SKM-1 (cell line): ENCODE measurements around the gene CASKIN1.
"Not testable (repeated sequence)": the region's sequence is repeated elsewhere in the genome, so short reads cannot be mapped to it uniquely, and the experiment has no call there.

Source experiments
- DNase-seq: peaks from one replicate; lab custom pipeline; 2025; ENCODE audit not compliant: unreplicated experiment; lab: John Stamatoyannopoulos, UW

CASKIN1 gene, protein sequence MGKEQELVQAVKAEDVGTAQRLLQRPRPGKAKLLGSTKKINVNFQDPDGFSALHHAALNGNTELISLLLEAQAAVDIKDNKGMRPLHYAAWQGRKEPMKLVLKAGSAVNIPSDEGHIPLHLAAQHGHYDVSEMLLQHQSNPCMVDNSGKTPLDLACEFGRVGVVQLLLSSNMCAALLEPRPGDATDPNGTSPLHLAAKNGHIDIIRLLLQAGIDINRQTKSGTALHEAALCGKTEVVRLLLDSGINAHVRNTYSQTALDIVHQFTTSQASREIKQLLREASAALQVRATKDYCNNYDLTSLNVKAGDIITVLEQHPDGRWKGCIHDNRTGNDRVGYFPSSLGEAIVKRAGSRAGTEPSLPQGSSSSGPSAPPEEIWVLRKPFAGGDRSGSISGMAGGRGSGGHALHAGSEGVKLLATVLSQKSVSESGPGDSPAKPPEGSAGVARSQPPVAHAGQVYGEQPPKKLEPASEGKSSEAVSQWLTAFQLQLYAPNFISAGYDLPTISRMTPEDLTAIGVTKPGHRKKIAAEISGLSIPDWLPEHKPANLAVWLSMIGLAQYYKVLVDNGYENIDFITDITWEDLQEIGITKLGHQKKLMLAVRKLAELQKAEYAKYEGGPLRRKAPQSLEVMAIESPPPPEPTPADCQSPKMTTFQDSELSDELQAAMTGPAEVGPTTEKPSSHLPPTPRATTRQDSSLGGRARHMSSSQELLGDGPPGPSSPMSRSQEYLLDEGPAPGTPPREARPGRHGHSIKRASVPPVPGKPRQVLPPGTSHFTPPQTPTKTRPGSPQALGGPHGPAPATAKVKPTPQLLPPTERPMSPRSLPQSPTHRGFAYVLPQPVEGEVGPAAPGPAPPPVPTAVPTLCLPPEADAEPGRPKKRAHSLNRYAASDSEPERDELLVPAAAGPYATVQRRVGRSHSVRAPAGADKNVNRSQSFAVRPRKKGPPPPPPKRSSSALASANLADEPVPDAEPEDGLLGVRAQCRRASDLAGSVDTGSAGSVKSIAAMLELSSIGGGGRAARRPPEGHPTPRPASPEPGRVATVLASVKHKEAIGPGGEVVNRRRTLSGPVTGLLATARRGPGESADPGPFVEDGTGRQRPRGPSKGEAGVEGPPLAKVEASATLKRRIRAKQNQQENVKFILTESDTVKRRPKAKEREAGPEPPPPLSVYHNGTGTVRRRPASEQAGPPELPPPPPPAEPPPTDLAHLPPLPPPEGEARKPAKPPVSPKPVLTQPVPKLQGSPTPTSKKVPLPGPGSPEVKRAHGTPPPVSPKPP (N-terminal part only)

GRCh38 chr16:2196162-2196980 is at the start of gene CASKIN1:
TSS of gene CASKIN1 (minus strand) at chr16:2196605. CDS start at chr16:2196432, 173 bp downstream.
- DNase-seq = no peak

- no peak for DNase-seq
Measured at GRCh38 chr16:2244926-2245795, 48.8 kb upstream of the CASKIN1 start.

DNA sequence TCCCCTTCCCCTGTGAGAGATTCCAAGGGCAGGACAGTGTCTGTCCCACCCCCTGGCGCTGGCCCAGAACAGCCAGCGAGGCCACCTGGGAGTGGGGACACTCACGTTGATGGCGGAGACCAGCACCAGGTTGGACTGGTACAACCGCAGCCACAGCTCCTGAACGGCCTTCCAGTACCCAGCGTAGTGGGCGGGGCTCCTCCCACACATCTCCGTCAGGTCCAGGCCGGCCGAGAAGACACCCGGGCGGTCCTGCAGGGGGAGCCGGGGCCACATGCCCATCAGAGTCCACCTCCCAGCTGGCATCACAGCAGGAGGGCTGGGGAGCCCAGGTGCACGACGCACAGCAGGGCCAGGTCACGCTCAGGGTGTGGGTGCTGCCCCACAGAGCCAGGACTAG is 47.9 kb upstream of the CASKIN1 start:
- no peak for DNase-seq

DNA sequence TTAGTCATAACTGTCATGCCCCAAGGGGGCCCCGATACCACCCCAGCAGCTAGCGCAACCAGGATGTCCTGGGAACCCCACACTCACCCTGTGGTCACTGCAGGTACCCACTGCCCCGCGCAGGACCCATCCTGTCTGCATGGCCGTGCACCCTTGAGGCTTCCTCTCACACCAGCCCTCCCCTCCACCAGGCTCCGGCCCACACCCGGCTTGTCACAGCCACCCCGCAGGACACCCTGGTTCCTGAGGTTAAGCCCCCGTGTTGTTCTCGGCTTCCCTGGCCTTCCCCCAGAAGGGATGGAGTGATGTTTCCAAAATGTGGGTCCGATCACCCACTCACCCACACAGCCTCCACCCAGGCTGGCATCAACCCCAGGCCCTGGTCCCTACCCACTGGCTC is 47.4 kb upstream of the CASKIN1 start:
- no peak for DNase-seq

GRCh38 chr16:2243031-2243528 is 46.7 kb upstream of the CASKIN1 start:
- no peak for DNase-seq

- DNase-seq = no peak
Measured at GRCh38 chr16:2242598-2242997, 46.2 kb upstream of the CASKIN1 start.

GRCh38 chr16:2240331-2240730 is 43.9 kb upstream of the CASKIN1 start:
- not testable (repeated sequence) for DNase-seq

DNA sequence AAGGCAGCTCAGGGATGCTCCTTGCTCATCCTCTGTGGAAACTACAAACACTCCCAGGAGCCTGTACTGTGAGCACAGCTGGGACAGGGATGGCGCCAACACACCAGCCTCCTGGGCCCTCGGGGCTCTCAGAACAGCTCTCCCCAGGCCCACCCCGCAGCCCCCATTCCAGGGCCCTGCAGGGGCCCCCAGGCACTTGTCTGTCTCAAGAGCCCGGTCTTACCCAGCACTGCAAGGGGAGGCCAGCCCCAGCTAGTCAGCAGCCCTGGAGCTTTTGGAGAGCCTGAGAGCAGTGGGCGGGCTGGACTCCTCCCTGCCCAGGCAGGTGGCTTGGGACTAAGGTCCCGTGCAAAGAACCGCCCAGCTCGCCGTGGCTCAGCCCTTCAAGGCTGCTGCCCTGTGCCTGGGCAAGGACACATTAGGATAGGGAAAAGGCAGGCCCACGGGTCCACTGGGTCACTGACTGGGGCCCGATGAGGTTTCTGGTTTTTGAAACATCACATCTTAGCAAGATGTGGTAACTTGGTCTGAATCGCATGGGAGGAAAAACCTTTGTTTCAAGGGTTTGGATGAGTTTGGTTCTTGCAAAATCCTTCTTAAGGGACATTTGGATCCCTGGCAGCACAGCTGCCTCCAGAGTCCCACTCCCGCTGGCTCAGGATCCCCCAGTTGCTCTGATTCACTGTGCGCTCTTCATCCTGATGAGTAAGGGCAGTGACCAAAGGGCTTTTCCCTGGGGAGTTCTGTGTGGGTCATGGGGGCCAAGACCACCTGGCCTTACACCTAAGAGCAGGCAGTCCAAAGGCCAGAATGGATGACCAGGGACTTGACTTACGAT is 42.7 kb upstream of the CASKIN1 start:
- DNase-seq = no peak

- DNase-seq = no peak
Measured at GRCh38 chr16:2238150-2238837, 41.9 kb upstream of the CASKIN1 start.

GRCh38 chr16:2237493-2238149 is 41.2 kb upstream of the CASKIN1 start:
- DNase-seq = no peak

- DNase-seq = no peak
Measured at GRCh38 chr16:2237102-2237482, 40.7 kb upstream of the CASKIN1 start.

- no peak for DNase-seq
Measured at GRCh38 chr16:2236337-2237101, 40.1 kb upstream of the CASKIN1 start, which contains the start of gene DNASE1L2. TSS of gene DNASE1L2 (plus strand) at chr16:2236444. CDS start at chr16:2236817, 373 bp downstream.

DNA sequence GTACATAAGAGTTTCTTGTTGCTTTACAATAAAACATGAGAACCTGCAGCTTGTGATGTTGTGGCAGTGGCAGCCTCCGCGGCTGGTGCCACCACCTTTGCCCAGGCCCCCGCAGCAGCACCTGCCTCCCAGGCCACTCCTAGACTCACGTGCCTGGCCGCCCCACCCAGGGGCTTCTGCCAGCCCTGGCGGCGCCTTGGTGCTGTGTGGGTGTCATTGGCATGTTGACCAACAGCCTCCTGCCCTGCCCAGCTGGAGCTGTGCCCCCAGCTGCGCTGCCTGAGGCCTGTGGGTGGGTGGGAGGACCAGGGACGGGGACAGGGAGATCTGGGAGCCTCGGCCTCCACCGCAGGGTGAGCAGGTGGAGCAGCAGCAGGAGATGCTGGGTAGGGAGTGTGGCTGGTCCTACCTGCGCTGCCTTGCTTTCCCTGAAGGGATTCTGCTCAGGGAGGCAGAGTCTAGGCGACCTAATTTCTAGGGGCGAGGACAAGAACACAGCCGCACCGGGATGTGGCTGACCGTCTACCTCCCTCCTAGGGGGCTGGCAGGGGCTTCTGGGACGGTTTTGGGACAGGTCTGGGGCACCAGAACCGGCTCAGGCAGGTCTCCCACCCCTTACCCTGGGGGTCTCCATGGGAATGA is 39.4 kb upstream of the CASKIN1 start:
- DNase-seq = no peak

DNA sequence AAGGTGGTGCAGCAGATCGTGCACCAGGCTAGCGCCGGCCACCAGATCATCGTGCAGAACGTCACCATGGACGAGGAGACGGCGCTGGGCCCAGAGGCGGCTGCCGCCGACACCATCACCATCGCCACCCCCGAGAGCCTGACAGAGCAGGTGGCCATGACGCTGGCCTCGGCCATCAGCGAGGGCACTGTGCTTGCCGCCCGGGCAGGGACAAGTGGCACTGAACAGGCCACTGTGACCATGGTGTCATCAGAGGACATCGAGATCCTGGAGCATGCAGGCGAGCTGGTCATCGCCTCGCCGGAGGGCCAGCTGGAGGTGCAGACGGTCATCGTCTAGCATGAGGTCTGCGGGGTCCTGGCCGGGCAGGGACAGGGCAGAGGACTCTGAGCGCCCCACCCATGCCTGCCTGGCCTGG is 38.8 kb upstream of the CASKIN1 start:
- no peak for DNase-seq

DNA sequence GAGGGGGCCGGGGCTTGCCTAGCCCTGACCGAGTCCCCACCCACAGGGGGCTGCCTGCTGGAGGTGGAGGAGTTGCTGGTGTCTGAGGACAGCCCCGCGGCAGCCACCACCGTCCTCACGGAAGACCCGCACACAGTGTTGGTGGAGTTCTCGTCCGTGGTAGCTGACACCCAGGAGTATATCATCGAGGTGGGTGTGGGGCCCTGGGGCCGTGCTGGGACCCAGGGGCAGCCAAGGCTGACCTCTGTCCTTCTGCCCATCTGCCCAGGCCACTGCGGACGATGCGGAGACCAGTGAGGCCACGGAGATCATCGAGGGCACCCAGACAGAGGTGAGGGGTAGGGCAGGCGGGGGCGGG is 38.4 kb upstream of the CASKIN1 start:
- DNase-seq = no peak
